Stimulated activated CD4-positive, alpha-beta T cell treated with anti-CD3 and anti-CD28 coated beads, Interleukin-4, amount 100 ng/mL, for 1 hour (primary cell): ENCODE measurements around the gene C17orf113.

Experiments
- DNase-seq: peaks from one replicate; pipeline ENCODE4 v3.0.0-alpha.2; 2020

Gene C17orf113

GRCh38 chr17:42071810-42072209 is 21.4 kb upstream of the C17orf113 start:
- no peak for DNase-seq

- DNase-seq, result no peak
Measured at GRCh38 chr17:42068979-42069378, 18.6 kb upstream of the C17orf113 start.

DNA sequence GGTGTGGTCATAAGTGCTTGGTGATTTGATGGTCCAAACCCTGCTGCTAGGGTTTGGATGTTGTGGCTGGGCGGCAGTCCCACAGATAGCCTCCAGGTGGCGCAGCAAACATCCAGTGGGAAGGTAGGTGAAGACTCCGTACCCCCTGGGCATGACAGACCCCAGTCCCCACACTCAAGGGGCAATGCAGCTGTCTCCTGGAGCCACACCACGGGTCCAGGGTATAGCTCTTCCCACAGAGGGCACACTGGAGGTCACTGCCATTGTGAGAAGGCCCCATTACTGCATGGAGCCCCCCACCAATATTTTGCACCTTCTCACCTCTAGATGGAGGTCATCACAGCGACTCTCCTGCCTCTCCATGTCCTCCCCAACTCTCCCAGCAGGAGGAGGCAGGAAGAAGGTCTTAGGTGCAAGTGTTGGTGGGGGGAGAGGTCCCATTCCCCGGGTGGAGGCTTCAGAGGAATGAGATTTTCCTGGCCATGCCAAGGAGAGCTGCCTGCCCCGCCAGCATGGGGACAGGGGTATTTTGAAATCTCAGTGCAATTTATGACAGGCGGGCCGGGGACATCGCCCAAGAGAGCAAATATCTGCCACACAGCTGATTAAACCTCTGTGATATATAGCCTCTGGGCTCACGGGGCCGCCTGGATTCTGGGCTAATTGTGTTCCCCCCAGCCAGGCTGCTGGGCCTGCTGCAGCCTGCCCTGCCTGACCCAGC is 17.1 kb upstream of the C17orf113 start:
- peak; percentile 73 for DNase-seq

- DNase-seq, result no peak
Measured at GRCh38 chr17:42065201-42065600, 14.8 kb upstream of the C17orf113 start.

DNA sequence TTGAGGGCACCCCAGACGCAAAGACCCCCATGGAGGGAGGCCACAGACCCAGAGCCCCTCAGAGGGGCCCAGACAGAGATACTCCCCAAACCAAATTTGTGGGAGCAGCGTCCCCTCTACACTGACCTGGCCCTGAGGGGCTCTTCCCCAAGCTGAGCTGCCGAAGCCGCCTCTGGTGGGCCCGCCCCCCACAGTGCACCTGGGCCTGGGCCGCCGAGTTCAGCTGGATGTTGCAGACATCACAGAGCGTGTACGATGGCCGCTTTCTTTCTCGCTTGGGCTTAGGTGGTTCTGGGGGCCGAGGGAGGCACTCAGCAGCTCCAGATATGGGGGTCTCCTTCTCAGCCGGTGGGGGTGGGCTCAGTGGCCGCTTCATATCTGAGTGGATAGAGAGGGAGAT is 12.3 kb upstream of the C17orf113 start:
- DNase-seq, result no peak

DNA sequence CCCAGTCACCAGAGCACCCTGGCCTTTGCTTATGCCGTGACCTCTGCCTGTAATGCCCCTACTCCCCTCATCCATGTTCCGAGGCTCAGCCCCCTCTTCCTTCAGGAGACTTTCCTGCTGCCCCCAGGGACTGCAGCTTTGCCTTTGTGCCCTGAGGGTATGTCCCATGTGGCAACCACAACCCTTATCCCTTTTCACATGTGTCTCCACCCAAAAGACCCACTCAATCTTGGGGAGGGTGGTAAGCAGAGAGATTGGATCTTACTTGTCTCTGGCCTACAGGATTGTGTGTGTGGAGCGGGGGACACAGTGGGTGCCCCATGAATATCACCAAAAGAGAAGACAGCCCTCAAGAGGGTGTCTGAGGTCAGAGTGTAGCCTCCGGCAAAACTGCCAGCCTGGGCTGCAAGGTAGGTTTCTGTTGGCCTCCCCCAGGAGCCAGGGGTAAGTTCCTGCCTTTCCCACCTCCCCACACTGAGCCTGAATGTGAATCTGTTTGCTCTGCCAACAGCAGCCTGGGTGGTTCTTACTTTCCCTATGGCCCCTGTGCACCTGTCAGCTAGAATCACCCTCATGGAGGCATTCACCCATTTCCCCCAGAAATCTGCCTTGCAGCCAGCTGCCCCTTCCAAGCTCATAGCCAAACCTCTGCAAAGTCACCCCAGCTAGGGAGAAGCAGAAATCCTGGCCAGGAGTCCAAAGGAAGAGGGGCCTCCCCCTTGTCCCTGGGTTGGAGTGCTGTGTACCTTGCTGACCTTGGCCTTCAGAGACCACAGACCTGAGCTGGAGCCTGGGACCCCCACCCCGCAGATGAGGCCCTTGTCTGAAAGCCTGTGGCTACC is 11.5 kb upstream of the C17orf113 start:
- DNase-seq, result no peak

- no peak for DNase-seq
Measured at GRCh38 chr17:42060231-42060630, 9.8 kb upstream of the C17orf113 start.

- DNase-seq, result no peak
Measured at GRCh38 chr17:42059815-42060214, 9.4 kb upstream of the C17orf113 start.

GRCh38 chr17:42058063-42058462 is 7.7 kb upstream of the C17orf113 start:
- DNase-seq, result no peak

GRCh38 chr17:42056635-42057034 is 6.2 kb upstream of the C17orf113 start:
- no peak for DNase-seq

GRCh38 chr17:42055496-42055895 is 5.1 kb upstream of the C17orf113 start:
- DNase-seq, result no peak

DNA sequence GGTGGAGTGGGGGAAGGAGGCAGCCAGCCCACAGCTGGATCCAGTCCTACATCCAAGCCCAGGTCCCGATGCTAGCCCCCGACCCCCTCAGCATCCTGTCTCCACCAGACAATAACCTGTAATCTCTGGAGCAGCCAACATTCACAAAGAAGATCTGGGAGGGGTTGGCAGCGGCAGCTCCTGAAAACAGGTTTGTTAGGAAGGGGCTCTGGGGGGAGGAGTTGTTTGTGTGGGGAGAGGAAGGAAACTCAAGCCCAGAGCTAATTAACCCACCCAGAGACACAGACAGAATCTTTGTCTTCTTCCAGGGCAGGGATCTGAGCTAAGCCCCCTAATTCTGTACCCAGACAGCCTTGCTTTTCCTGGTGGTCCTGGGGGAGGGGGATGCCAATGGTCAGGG is 4.6 kb upstream of the C17orf113 start:
- no peak for DNase-seq

DNA sequence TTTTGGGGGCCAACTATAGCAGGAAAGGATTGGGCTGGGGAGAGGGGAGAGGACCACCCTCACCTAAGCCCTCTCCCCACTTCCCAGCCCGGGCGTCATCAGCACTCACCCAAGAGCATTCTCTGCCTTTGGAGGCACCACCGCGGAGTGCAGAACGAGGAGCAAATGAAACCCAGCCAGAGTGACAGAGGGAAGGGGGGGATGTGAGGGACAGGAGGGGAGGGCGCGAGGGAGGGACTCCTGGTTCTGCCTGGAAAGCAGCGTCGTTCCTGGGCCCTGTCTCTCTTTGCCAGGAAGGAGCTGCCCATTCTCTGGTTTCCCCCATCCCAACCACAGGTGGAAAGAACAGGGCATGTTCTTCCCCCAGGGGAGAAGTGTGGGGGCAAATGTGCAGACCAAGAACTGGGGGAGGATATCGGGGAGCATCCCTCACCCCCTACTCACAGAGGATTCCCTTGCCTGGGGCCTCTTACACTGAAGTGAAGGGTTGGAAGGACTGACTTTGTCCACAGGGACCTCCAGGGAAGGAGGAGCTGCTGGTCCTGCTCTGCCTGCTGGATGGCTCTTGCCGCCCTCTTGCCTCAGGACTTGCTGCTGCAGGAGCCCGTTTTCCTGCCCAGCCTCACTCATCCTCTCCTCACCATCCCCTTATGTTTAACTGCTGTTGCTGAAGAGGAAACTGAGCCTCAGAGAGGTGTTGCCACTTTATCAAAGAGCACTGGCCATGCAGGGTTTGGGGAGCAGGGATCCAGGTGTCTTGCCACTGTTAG is 3.5 kb upstream of the C17orf113 start:
- DNase-seq, result no peak

- no peak for DNase-seq
Measured at GRCh38 chr17:42052346-42052877, 2.0 kb upstream of the C17orf113 start.

- no peak for DNase-seq
Measured at GRCh38 chr17:42051645-42052044, 1.2 kb upstream of the C17orf113 start.

DNA sequence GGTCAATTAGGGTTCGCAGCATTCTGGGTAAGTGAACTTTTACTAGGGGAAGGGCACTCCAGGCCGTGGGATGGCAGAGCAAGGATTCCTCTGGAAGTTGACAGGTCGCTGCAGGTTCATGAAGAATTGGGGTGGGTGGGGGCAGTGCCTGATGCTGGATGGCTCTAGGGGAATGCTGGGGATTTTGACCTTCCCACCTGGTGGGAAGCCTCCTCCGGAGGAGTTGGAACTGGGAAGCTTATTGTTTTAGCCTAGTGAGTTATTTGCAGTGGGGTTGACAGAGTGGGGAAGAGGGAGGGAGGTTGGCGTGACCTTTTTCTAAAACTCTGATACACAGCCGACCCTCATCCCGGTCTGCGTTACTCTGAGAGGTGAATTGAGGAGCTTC is 606 bp upstream of the C17orf113 start:
- DNase-seq, result no peak

DNA sequence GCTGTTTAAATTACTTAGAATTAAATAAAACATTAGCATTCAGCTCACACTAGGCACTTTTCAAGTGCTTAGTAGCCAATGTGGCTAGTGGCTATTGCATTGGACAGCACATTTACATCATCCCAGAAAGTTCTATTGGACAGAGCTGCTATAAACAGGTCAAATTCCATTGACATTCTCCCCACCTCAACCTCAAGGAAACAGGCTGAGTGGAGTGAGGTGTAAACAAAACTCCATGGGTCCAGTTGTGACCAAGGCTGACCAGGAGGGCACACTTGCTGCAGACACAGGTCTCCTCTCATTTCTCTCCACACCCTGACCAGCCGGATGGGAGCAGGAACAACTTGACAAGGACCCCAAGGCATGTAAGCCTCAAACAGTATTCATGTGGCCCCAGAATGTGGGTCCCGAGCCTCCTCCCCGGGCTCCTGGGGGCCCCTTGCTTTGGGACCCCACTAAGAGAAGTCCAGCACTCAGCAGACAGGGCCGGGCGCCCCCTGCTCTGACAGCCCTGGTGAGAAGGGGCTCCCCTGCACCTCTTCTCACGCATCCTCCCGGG is 488 bp downstream of the C17orf113 start:
- DNase-seq, result no peak

GRCh38 chr17:42047343-42047742 is 3.1 kb downstream of the C17orf113 start:
- no peak for DNase-seq

DNA sequence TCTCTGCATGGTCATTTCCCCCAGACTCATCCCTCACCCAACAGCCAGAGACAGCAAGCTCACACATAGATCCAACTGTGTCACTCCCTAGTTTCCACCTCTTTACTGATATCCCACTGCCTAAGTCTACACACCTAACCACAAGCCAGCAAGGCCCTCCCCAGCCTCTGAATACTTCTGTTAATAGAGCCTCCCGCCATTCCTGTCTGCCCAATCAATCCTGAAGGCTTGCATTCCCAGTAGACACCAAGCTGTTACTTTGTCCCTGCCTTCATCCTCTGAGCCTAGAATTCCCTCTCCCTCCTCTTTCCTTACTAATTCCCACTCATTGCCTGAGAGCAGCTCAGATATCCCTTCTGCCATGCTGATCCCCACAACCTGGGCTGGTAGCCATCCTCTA is 4.7 kb downstream of the C17orf113 start:
- no peak for DNase-seq

- DNase-seq, result no peak
Measured at GRCh38 chr17:42042598-42043319, 7.6 kb downstream of the C17orf113 start.

DNA sequence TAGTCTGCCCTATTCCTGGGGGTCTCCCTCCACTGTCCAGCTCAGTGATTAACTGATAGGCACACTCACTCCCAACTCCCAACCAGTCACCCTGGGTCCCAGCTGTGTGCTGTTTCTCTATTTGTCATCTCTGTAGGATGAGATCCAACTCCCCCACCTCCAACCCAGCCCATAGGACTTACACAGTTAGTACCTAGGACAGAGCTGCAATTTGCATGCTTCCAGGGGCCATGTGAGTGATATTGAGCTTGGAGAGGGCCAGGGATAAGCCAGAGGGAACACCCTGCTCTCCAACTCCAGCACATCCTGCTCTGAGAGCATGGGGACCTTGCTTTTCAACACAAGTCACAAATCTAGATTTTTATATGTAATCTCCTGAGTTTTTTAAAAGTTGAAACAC is 8.8 kb downstream of the C17orf113 start:
- DNase-seq, result no peak

DNA sequence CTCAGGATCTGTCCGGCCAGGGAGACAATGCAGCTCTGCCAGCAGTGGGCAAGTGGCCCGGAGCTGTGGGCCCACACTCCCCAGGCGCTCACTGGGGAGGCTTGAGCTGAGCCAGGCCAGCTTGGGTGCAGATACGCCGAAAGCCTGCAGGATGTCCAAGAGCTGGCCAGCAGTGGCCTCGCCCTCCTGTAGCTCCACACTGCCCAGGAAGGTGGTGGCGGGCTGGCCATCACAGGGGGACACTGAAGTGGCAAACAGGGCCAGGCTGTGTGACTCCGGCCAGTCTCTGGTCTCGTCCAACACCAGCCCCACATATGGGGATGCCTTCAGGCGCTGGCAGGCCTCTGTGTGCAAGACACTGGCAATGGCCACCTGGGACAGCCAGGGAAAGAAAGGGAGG is 9.6 kb downstream of the C17orf113 start:
- no peak for DNase-seq
